OCI-LY3 (cell line): ENCODE results near the gene LRRC9.

Source experiments
- EZH2phosphoT487 ChIP-seq: fragments of 200-600 bp; shearing (Covaris generic); IDR thresholded peaks from 2 replicates; pipeline ENCODE4 v1.6.1; 2018; ENCODE audit warnings: antibody characterized with exemption, mixed run types, low read depth
- TF ChIP-seq, protein P1 (sequence below): fragments of 200-600, 300-600 bp; sonication (generic); IDR thresholded peaks from 2 replicates; pipeline ENCODE4 v1.5.1; 2014; ENCODE audit warnings: antibody characterized with exemption, low read length, low read depth

DNA sequence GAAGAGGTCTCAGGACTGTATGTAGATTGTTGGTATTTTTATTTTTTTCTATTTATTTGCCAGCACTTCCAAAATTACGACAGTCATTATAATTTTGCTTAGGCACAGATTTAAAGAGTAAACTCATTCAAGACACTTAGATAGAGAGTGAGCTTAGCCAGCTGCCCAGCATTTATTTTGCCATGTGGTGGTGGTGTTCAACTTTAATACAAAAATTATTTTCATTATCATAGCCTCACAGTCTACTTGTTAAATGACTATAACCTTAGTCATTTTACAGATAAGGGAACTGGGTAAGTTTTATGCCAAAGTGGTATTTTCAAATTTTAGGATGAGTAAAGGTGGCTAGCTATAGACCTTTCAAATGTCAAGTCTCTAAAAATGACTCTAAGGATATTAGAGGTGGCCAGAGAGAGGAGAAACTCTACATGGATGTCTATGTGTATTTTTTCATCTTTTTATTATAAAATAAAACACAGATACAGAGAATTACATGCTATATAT, 66.7 kb downstream of the LRRC9 start:
- TF ChIP-seq, protein P1, sequence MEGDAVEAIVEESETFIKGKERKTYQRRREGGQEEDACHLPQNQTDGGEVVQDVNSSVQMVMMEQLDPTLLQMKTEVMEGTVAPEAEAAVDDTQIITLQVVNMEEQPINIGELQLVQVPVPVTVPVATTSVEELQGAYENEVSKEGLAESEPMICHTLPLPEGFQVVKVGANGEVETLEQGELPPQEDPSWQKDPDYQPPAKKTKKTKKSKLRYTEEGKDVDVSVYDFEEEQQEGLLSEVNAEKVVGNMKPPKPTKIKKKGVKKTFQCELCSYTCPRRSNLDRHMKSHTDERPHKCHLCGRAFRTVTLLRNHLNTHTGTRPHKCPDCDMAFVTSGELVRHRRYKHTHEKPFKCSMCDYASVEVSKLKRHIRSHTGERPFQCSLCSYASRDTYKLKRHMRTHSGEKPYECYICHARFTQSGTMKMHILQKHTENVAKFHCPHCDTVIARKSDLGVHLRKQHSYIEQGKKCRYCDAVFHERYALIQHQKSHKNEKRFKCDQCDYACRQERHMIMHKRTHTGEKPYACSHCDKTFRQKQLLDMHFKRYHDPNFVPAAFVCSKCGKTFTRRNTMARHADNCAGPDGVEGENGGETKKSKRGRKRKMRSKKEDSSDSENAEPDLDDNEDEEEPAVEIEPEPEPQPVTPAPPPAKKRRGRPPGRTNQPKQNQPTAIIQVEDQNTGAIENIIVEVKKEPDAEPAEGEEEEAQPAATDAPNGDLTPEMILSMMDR: no peak
- TF ChIP-seq EZH2phosphoT487: no peak
